CD4-positive, alpha-beta T cell treated with Interleukin-1 beta for 1 hour (primary cell): ENCODE data around the gene MIA2.

ENCODE experiments used
- DNase-seq, 2 donors: peaks; one replicate each; pipeline ENCODE4 v3.0.0-alpha.2; 2020 to 2022

The MIA2 gene

GRCh38 chr14:39395555-39396254, 162.0 kb downstream of the MIA2 start:
- no peak for DNase-seq

- DNase-seq: no peak
These were observed 162.7 kb downstream of the MIA2 start for GRCh38 chr14:39396448-39396847.

- no peak for DNase-seq
These were observed 164.7 kb downstream of the MIA2 start for GRCh38 chr14:39398382-39398781.

- DNase-seq: no peak
These were observed 172.8 kb downstream of the MIA2 start for GRCh38 chr14:39406560-39406959.

- DNase-seq: no peak
These were observed 182.4 kb downstream of the MIA2 start for GRCh38 chr14:39416072-39416471.

GRCh38 chr14:39417014-39417413, 183.3 kb downstream of the MIA2 start:
- DNase-seq: no peak

GRCh38 chr14:39419272-39419671, 185.6 kb downstream of the MIA2 start:
- no peak for DNase-seq

- no peak for DNase-seq
These were observed 188.5 kb downstream of the MIA2 start for GRCh38 chr14:39422243-39422642.

GRCh38 chr14:39423793-39424192, 190.1 kb downstream of the MIA2 start:
- no peak for DNase-seq

GRCh38 chr14:39425947-39426346, 192.2 kb downstream of the MIA2 start:
- DNase-seq: no peak

- no peak for DNase-seq
These were observed 192.9 kb downstream of the MIA2 start for GRCh38 chr14:39426605-39427004.

GRCh38 chr14:39428118-39428517, 194.4 kb downstream of the MIA2 start:
- no peak for DNase-seq

- DNase-seq: no peak
These were observed 197.2 kb downstream of the MIA2 start for GRCh38 chr14:39430762-39431415.

GRCh38 chr14:39431416-39432178, 197.9 kb downstream of the MIA2 start:
- DNase-seq: peak; percentile 53 to 55

- DNase-seq: peak; percentile 97 to 98
These were observed 198.5 kb downstream of the MIA2 start, which contains the start of gene FBXO33 for GRCh38 chr14:39432179-39432618. FBXO33 (minus strand) TSS chr14:39432433; CDS start chr14:39432162, 271 bp downstream.

- DNase-seq: peak; percentile 76 to 81
These were observed 199.1 kb downstream of the MIA2 start for GRCh38 chr14:39432619-39433451.

GRCh38 chr14:39433452-39433813, 199.7 kb downstream of the MIA2 start:
- no peak for DNase-seq

GRCh38 chr14:39434401-39434800, 200.7 kb downstream of the MIA2 start:
- no peak for DNase-seq

GRCh38 chr14:39435241-39435640, 201.5 kb downstream of the MIA2 start:
- DNase-seq: no peak
